ENCODE results near the gene AMBRA1.

- TF ChIP-seq CTCF (IDR thresholded peaks at IDR 0.05) (no peak), POLR2A (IDR thresholded peaks at IDR 0.05) (no peak), EP300 (IDR thresholded peaks at IDR 0.05; ENCODE audit: low read depth) (no peak)
These were observed 140.8 kb downstream of the AMBRA1 start for GRCh38 chr11:46452918-46453517.

Data from transverse colon (tissue), 3 donors.